Measurements from ENCODE around the gene CACNA1A.

CACNA1A gene

GRCh38 chr19:13328241-13328640 is 178.0 kb downstream of the CACNA1A start:
- no peak for TF ChIP-seq CTCF (conservative IDR thresholded peaks at IDR 0.05; ENCODE audit: low read depth, low read length)
- DNase-seq (ENCODE audit: low read depth), result no peak
- no peak overlapping the region for H3K4me3 ChIP-seq (ENCODE audit: low read length)

GRCh38 chr19:13319526-13319925 is 186.8 kb downstream of the CACNA1A start:
- no peak for DNase-seq (ENCODE audit: low read depth)

DNA sequence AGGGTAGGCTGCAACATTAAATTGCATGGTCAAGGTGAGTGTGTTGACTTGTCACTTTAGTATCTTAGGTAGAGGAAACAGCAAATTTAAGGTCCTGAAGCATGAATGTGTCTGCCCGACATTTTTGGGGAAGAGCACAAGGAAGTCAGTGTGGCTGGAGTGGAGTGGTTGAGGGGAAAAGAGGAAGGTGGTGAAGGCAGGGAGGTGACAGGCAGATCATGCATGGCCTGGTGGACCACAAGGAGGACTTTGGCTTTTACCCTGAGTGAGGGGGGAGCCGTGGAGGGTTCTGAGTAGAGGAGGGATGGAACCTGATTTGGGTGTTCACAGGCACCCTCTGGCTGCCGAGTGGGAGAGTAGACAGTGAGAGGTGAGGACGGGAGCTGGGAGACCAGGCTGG is 188.1 kb downstream of the CACNA1A start:
- no peak for TF ChIP-seq CTCF (conservative IDR thresholded peaks at IDR 0.05; ENCODE audit: low read depth, low read length)
- DNase-seq (ENCODE audit: low read depth), result no peak
- H3K4me3 ChIP-seq (ENCODE audit: low read length), result no peak overlapping the region

More at GRCh38 chr19:13319526-13319925, 186.8 kb downstream of the CACNA1A start:
- no peak for TF ChIP-seq CTCF (conservative IDR thresholded peaks at IDR 0.05; ENCODE audit: low read depth, low read length)
- no peak overlapping the region for H3K4me3 ChIP-seq (ENCODE audit: low read length)

DNA sequence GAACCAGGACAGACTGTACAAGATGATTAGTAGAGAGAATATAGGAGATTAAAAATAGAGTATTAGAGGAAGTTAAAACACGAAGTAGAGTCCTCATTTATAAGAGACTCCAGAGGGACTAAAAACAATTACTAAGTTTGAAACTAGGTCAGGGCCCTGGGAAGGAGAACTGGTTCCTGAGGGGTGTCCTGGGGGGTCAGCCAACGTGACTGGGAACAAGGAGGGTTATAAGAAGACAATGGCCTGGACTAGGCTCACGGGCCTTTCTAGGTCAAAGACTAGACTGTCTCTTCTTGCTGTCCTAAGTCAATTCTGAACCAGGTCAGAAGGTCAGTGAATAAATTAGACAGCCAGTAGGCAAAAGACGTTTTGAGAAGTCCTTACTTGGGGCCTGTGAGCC is 190.8 kb downstream of the CACNA1A start:
- TF ChIP-seq CTCF (conservative IDR thresholded peaks at IDR 0.05; ENCODE audit: low read depth, low read length), result no peak
- DNase-seq (ENCODE audit: low read depth), result no peak
- no peak overlapping the region for H3K4me3 ChIP-seq (ENCODE audit: low read length)

DNA sequence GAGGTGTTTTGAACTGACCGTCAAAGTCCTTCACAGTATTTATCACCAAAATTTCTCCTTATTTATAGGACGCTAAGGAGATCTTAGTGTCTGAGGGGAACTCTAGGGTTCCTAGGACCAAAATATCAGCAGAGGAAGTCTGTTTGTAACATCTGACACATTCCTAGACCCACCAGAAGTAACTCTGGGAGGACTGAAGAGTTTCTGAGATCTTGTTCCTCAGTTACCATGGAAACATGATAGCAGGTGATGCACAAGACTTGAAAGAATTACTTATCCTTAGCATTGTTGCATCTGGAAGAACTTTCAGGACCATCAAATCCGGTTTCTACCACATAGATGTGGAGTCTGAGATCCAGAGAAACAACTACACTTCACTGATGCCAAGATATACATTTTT is 191.5 kb downstream of the CACNA1A start:
- DNase-seq (ENCODE audit: low read depth), result no peak
- no peak for TF ChIP-seq CTCF (conservative IDR thresholded peaks at IDR 0.05; ENCODE audit: low read depth, low read length)
- H3K4me3 ChIP-seq (ENCODE audit: low read length), result no peak overlapping the region

- TF ChIP-seq CTCF (conservative IDR thresholded peaks at IDR 0.05; ENCODE audit: low read depth, low read length), result no peak
- DNase-seq (ENCODE audit: low read depth), result no peak
- no peak overlapping the region for H3K4me3 ChIP-seq (ENCODE audit: low read length)
Observed at GRCh38 chr19:13313875-13314274, 192.4 kb downstream of the CACNA1A start.

GRCh38 chr19:13309864-13310263 is 196.4 kb downstream of the CACNA1A start:
- no peak overlapping the region for H3K4me3 ChIP-seq (ENCODE audit: low read length)
- no peak for TF ChIP-seq CTCF (conservative IDR thresholded peaks at IDR 0.05; ENCODE audit: low read depth, low read length)
- DNase-seq (ENCODE audit: low read depth), result no peak

All from retinal pigment epithelial cell (primary cell).